ENCODE results near the gene MLLT6.

MLLT6 gene

GRCh38 chr17:38746004-38746848 is 41.2 kb downstream of the MLLT6 start:
- H3K4me3 ChIP-seq (ENCODE audit: low read length), result peak overlapping the region; percentile 86
- DNase-seq (ENCODE audit: low read depth), result no peak

GRCh38 chr17:38746849-38747462 is 41.9 kb downstream of the MLLT6 start:
- H3K4me3 ChIP-seq (ENCODE audit: low read length), result peak overlapping the region; percentile 86
- no peak for DNase-seq (ENCODE audit: low read depth)

More at GRCh38 chr17:38746004-38746848, 41.2 kb downstream of the MLLT6 start:
- no peak for TF ChIP-seq CTCF (conservative IDR thresholded peaks at IDR 0.05; ENCODE audit: low read length)

GRCh38 chr17:38747463-38748148 is 42.5 kb downstream of the MLLT6 start:
- peak overlapping the region; percentile 86 for H3K4me3 ChIP-seq (ENCODE audit: low read length)
- TF ChIP-seq CTCF (conservative IDR thresholded peaks at IDR 0.05; ENCODE audit: low read length), result no peak
- no peak for DNase-seq (ENCODE audit: low read depth)

More at GRCh38 chr17:38746849-38747462, 41.9 kb downstream of the MLLT6 start:
- no peak for TF ChIP-seq CTCF (conservative IDR thresholded peaks at IDR 0.05; ENCODE audit: low read length)

GRCh38 chr17:38748149-38748891 is 43.2 kb downstream of the MLLT6 start, which contains the start of gene PCGF2:
Gene PCGF2, minus strand, starts transcription at chr17:38748336. Its CDS starts 7,934 bp downstream, at chr17:38740402.
- no peak for TF ChIP-seq CTCF (conservative IDR thresholded peaks at IDR 0.05; ENCODE audit: low read length)
- peak; percentile 85 for DNase-seq (ENCODE audit: low read depth)
- peak within 1 kb of the TSS; percentile 86 for H3K4me3 ChIP-seq (ENCODE audit: low read length)

- no peak for DNase-seq (ENCODE audit: low read depth)
- H3K4me3 ChIP-seq (ENCODE audit: low read length), result peak overlapping the region; percentile 86
- TF ChIP-seq CTCF (conservative IDR thresholded peaks at IDR 0.05; ENCODE audit: low read length), result no peak
Measured at GRCh38 chr17:38748892-38749222, 43.8 kb downstream of the MLLT6 start.

- peak; percentile 50 for DNase-seq (ENCODE audit: low read depth)
- peak overlapping the region; percentile 86 for H3K4me3 ChIP-seq (ENCODE audit: low read length)
- no peak for TF ChIP-seq CTCF (conservative IDR thresholded peaks at IDR 0.05; ENCODE audit: low read length)
Measured at GRCh38 chr17:38749223-38750043, 44.4 kb downstream of the MLLT6 start.

Measured in AG10803 (cell line).